H1 (cell line): ENCODE results near the gene SVOPL. TPM values are rescaled to one million over a fixed set of nuclear protein-coding genes. Genes with fewer than 3 reads are reported as not detected.
A peak's percentile ranks its signal among the peaks of the same experiment; 100 is the strongest.

Experiments
- CTCF ChIA-PET: fragments of 300-600 bp; sonication (Branson Sonifier 250); formaldehyde crosslinking; loops from one replicate; lab custom pipeline; 2021; ENCODE audit not compliant: partially characterized antibody; lab: Charles Lee
- POLR2A ChIA-PET: fragments of 300-600 bp; sonication (Branson Sonifier 250); formaldehyde crosslinking; loops from one replicate; lab custom pipeline; 2021; ENCODE audit warnings: inconsistent platforms; ENCODE audit not compliant: partially characterized antibody; lab: Charles Lee
- DNase-seq, 2 experiments: peaks; one replicate each; pipeline versions ENCODE4 v3.0.0 to v3.0.0-alpha.2; 2010 to 2022; ENCODE audit warnings: low spot score in 2 of 2, low read depth in 1 of 2, mixed read lengths in 1 of 2
- FAIRE-seq: peaks from 2 replicates; lab custom pipeline; 2011; peaks lifted over from hg19 to GRCh38; lab: Jason Lieb, UNC
- H2AFZ ChIP-seq: 2 replicates; pipeline ENCODE4 v1.8.1; 2012; ENCODE audit warnings: low read length, inconsistent platforms
- H2AK5ac ChIP-seq: 2 replicates; pipeline ENCODE4 v1.6.1; 2013; ENCODE audit warnings: low read depth, low read length
- H2BK120ac ChIP-seq: replicated peaks from 2 replicates; pipeline ENCODE3; 2013; ENCODE audit warnings: low read depth, low read length, inconsistent platforms
- H2BK12ac ChIP-seq: 2 replicates; pipeline ENCODE4 v1.6.1; 2013; ENCODE audit warnings: low read depth, low read length
- H2BK15ac ChIP-seq: 2 replicates; pipeline ENCODE4 v1.6.1; 2013; ENCODE audit warnings: low read length
- H2BK20ac ChIP-seq: 2 replicates; pipeline ENCODE4 v1.6.1; 2013; ENCODE audit warnings: low read length
- H2BK5ac ChIP-seq: 2 replicates; pipeline ENCODE4 v1.6.1; 2013; ENCODE audit warnings: low read depth, low read length
- H3K14ac ChIP-seq: 2 replicates; pipeline ENCODE4 v1.6.1; 2013; ENCODE audit warnings: inconsistent platforms; ENCODE audit not compliant: insufficient read length
- H3K18ac ChIP-seq: 2 replicates; pipeline ENCODE4 v1.6.1; 2013; ENCODE audit warnings: low read length; ENCODE audit errors: extremely low read depth
- H3K23ac ChIP-seq: 2 replicates; pipeline ENCODE4 v1.6.1; 2013; ENCODE audit warnings: inconsistent platforms; ENCODE audit not compliant: insufficient read length
- H3K23me2 ChIP-seq: 2 replicates; pipeline ENCODE4 v1.6.1; 2013; ENCODE audit warnings: low read depth, low read length
- H3K27ac ChIP-seq: 2 replicates; pipeline ENCODE4 v1.6.1; 2011; ENCODE audit warnings: low read depth, low read length, inconsistent platforms
- H3K27me3 ChIP-seq, 4 experiments: replicated peaks in 1 of 4; 1 replicate in 1 of 4; 2 replicates in 3 of 4; pipeline versions ENCODE4 v1.6.1 to v1.8.1; 2011 to 2013; ENCODE audit warnings: low read length in 3 of 4, mild to moderate bottlenecking in 3 of 4, inconsistent platforms in 2 of 4, mixed read lengths in 2 of 4, moderate library complexity in 1 of 4; ENCODE audit not compliant: control insufficient read depth in 3 of 4, insufficient read depth in 3 of 4; ENCODE audit errors: extremely low read depth in 1 of 4
- H3K36me3 ChIP-seq, 4 experiments: 2 replicates each; pipeline versions ENCODE4 v1.6.1 to v1.8.1; 2011 to 2013; ENCODE audit warnings: mild to moderate bottlenecking in 4 of 4, low read length in 3 of 4, moderate library complexity in 2 of 4, control low read depth in 1 of 4, inconsistent platforms in 1 of 4; ENCODE audit not compliant: insufficient read depth in 4 of 4, control insufficient read depth in 2 of 4
- H3K4ac ChIP-seq: replicated peaks from 2 replicates; pipeline ENCODE3; 2013; ENCODE audit warnings: low read length, low read depth, mixed read lengths, inconsistent platforms; ENCODE audit not compliant: insufficient read length
- H3K4me1 ChIP-seq, 4 experiments: replicated peaks in 1 of 4; 1 replicate in 1 of 4; 2 replicates in 3 of 4; pipeline versions ENCODE4 v1.6.1 to v1.8.1; 2011 to 2013; ENCODE audit warnings: low read length in 3 of 4, inconsistent platforms in 2 of 4, mixed read lengths in 1 of 4; ENCODE audit not compliant: insufficient read depth in 4 of 4, control insufficient read depth in 3 of 4
- H3K4me2 ChIP-seq, 2 experiments: 2 replicates each; pipeline versions ENCODE4 v1.6.1 to v1.8.1; 2011 to 2013; ENCODE audit warnings: low read depth in 2 of 2, low read length in 2 of 2, control low read depth in 1 of 2, inconsistent platforms in 1 of 2, mild to moderate bottlenecking in 1 of 2; ENCODE audit not compliant: insufficient read depth in 1 of 2
- H3K4me3 ChIP-seq, 4 experiments: fragments of 200-600, 300-600 bp in 1 of 4; sonication (generic), shearing (Covaris generic), sonication (Bioruptor Twin) in 1 of 4; 2 replicates each; pipeline versions ENCODE4 v1.5.1 to v1.8.1; 2011 to 2016; ENCODE audit warnings: low read length in 4 of 4, low read depth in 3 of 4, control low read depth in 2 of 4, inconsistent platforms in 2 of 4, mild to moderate bottlenecking in 2 of 4, mixed read lengths in 1 of 4, moderate library complexity in 1 of 4; ENCODE audit not compliant: insufficient read depth in 2 of 4; ENCODE audit errors: extremely low read depth in 1 of 4
- H3K56ac ChIP-seq: replicated peaks from 2 replicates; pipeline ENCODE3; 2013; ENCODE audit warnings: low read depth, mild to moderate bottlenecking, mixed read lengths, low read length, inconsistent platforms; ENCODE audit not compliant: insufficient read length
- H3K79me1 ChIP-seq: 2 replicates; pipeline ENCODE4 v1.6.1; 2013; ENCODE audit warnings: low read depth, low read length, control low read depth
- H3K79me2 ChIP-seq, 2 experiments: 2 replicates each; pipeline versions ENCODE4 v1.6.1 to v1.8.1; 2012 to 2013; ENCODE audit warnings: low read length in 2 of 2, mild to moderate bottlenecking in 2 of 2, inconsistent platforms in 1 of 2; ENCODE audit not compliant: insufficient read depth in 2 of 2, control insufficient read depth in 1 of 2
- H3K9ac ChIP-seq, 4 experiments: replicated peaks in 1 of 4; 1 replicate in 1 of 4; 2 replicates in 3 of 4; pipeline versions ENCODE4 v1.6.1 to v1.8.1; 2011 to 2013; ENCODE audit warnings: low read depth in 3 of 4, low read length in 3 of 4, control low read depth in 2 of 4, mild to moderate bottlenecking in 2 of 4, moderate library complexity in 2 of 4, inconsistent platforms in 1 of 4; ENCODE audit errors: extremely low read depth in 1 of 4
- H3K9me3 ChIP-seq, 2 experiments: 2 replicates each; pipeline versions ENCODE4 v1.6.1 to v1.8.1; 2012 to 2013; ENCODE audit warnings: mild to moderate bottlenecking in 2 of 2, moderate library complexity in 2 of 2, control low read depth in 1 of 2, inconsistent platforms in 1 of 2, low read depth in 1 of 2, low read length in 1 of 2, mixed read lengths in 1 of 2; ENCODE audit not compliant: insufficient read depth in 2 of 2
- H4K20me1 ChIP-seq, 2 experiments: replicated peaks in 1 of 2; 2 replicates each; pipeline versions ENCODE3 to v1.8.1; 2011 to 2013; ENCODE audit warnings: inconsistent platforms in 2 of 2, low read length in 2 of 2, mild to moderate bottlenecking in 1 of 2; ENCODE audit not compliant: insufficient read depth in 2 of 2, control insufficient read depth in 1 of 2
- H4K5ac ChIP-seq: 2 replicates; pipeline ENCODE4 v1.6.1; 2013; ENCODE audit warnings: low read length, low read depth, mixed read lengths, inconsistent platforms; ENCODE audit not compliant: insufficient read length
- H4K8ac ChIP-seq: 2 replicates; pipeline ENCODE4 v1.8.0; 2013; ENCODE audit warnings: mild to moderate bottlenecking, moderate library complexity, low read length, inconsistent platforms; ENCODE audit not compliant: insufficient read depth; ENCODE audit errors: extremely low read depth
- H4K91ac ChIP-seq: replicated peaks from 2 replicates; pipeline ENCODE3; 2013; ENCODE audit warnings: low read length, mixed read lengths, inconsistent platforms; ENCODE audit not compliant: insufficient read length
- CHD2 ChIP-seq: IDR thresholded peaks from 2 replicates; pipeline ENCODE4 v1.6.1; 2012; ENCODE audit warnings: low read length, improper control_type of control experiment
- HDAC6 ChIP-seq: IDR thresholded peaks from one replicate; pipeline ENCODE4 v1.7.1; 2012; ENCODE audit warnings: low read depth, mild to moderate bottlenecking, inconsistent platforms, low read length, moderate library complexity
- KDM4A ChIP-seq: IDR thresholded peaks from one replicate; pipeline ENCODE4 v1.7.1; 2012; ENCODE audit warnings: low read depth, mild to moderate bottlenecking, moderate library complexity, low read length, inconsistent platforms; ENCODE audit not compliant: severe bottlenecking
- KDM5A ChIP-seq: fragments of 200-600 bp; IDR thresholded peaks from 2 replicates; pipeline ENCODE4 v1.7.1; 2012; ENCODE audit warnings: mild to moderate bottlenecking, low read length, inconsistent platforms, mixed read lengths
- RAD21 ChIP-seq, 2 experiments: IDR thresholded peaks in 1 of 2; conservative IDR thresholded peaks in 1 of 2; 2 replicates each; pipeline ENCODE4 v1.6.1; 2011; ENCODE audit warnings: low read depth in 2 of 2, low read length in 2 of 2, improper control_type of control experiment in 1 of 2, inconsistent platforms in 1 of 2, mild to moderate bottlenecking in 1 of 2, moderate library complexity in 1 of 2
- RNF2 ChIP-seq: fragments of 200-900, 300-1000 bp; sonication (generic); IDR thresholded peaks from 2 replicates; pipeline ENCODE4 v1.7.1; 2016; ENCODE audit warnings: borderline replicate concordance, low read depth, mild to moderate bottlenecking, antibody characterized with exemption, low read length; ENCODE audit not compliant: poor library complexity, severe bottlenecking; ENCODE audit errors: missing control alignments
- TCF12 ChIP-seq: IDR thresholded peaks from 2 replicates; pipeline ENCODE4 v1.6.1; 2011; ENCODE audit warnings: low read depth, mild to moderate bottlenecking, low read length
- WGBS, 2 experiments: shearing (Covaris generic) in 1 of 2; methylation state at CpG; one replicate each; pipeline versions ENCODE4 v1.1.6 to v1.1.7; 2013 to 2015; ENCODE audit warnings: low lambda C conversion rate in 2 of 2, mixed read lengths in 2 of 2, inconsistent platforms in 1 of 2, low coverage in 1 of 2, missing lambda C conversion rate in 1 of 2; ENCODE audit not compliant: insufficient replicate concordance in 2 of 2, insufficient coverage in 1 of 2, insufficient read length in 1 of 2; ENCODE audit errors: extremely low coverage in 1 of 2, missing lambda C conversion rate in 1 of 2; 5-methylcytosine and 5-hydroxymethylcytosine counted together
- polyA plus RNA-seq, 7 experiments: library from polyadenylated mRNA; depleted of rRNA in 3 of 7; stranded (reverse) in 5 of 7; unstranded in 2 of 7; fragments of >200 nt in 5 of 7; fragments of 200-250 nt in 2 of 7; gene quantifications; 1 replicate in 5 of 7; 2 replicates in 1 of 7; 4 replicates in 1 of 7; pipeline versions ENCODE4 v1.2.1 to v1.2.3, GENCODE V29; 2011 to 2013; ENCODE audit warnings: missing spikeins in 2 of 7, mixed read lengths in 2 of 7
- total RNA-seq: library from RNA; stranded (reverse); fragmentation: NEBNext Ultra II Directional; extraction: Animal tissue kit (Norgen Biotek cat#: 25700); gene quantifications from 2 replicates; pipeline ENCODE4 v1.2.1, GENCODE V29; 2021
- TF ChIP-seq, protein P1 (sequence below), 3 experiments: IDR thresholded peaks; 1 replicate in 2 of 3; 2 replicates in 1 of 3; pipeline versions ENCODE4 v1.5.1 to v1.6.1; 2011; ENCODE audit warnings: low read length in 3 of 3, mild to moderate bottlenecking in 3 of 3, inconsistent platforms in 2 of 3, low read depth in 1 of 3, moderate library complexity in 1 of 3; ENCODE audit not compliant: insufficient read depth in 1 of 3; ENCODE audit errors: control extremely low read depth in 1 of 3
- TF ChIP-seq, protein P2 (sequence below): IDR thresholded peaks from 2 replicates; pipeline ENCODE4 v1.6.1; 2012; ENCODE audit warnings: low read length, inconsistent platforms

Gene SVOPL
- total and polyA plus RNA-seq, 2 of the 8 experiments (the other 6 are each of a cell fraction or from before 2014, with no cell fraction given) = 1.1 to 1.4 TPM

DNA sequence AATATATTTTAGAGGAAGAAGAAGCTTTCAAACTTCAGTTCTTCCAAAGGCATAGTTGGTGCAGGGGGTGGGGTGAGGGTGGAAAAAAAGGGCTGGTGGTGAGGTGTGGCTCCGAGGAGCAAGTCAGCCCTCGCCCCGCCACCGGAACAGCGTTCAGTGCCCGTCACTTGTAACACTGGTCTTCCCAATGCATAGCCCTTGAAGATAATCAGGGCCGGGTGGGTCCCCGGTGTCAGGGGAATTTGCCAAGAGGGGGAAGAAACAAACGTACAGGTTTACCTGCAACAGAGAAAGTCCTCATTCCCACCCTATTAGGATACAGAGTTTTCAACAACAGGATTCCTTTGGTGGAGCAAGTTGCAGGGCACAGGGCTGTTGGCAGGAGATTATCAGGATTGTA, 1.5 kb downstream of the SVOPL start:
- H3K56ac ChIP-seq = no peak overlapping the region
- no peak overlapping the region for H2BK5ac ChIP-seq
- no peaks in the 10 kb centered on the region for H3K9me3 ChIP-seq
- H3K79me2 ChIP-seq = no peaks in the 10 kb centered on the region
- H3K9ac ChIP-seq = no peak overlapping the region
- DNase-seq = no peak
- no peak overlapping the region for H2BK15ac ChIP-seq
- whole genome bisulfite sequencing, 2 experiments = 87% methylated on average over 9 of the region's 9 CpGs; no CpG with 5 or more reads in 1 of the 2 experiments
- no peak overlapping the region for H3K27ac ChIP-seq
- H3K18ac ChIP-seq = no peak overlapping the region
- H2BK20ac ChIP-seq = no peak overlapping the region
- H3K23ac ChIP-seq = no peak overlapping the region
- no peak overlapping the region for H2BK12ac ChIP-seq
- H3K4me1 ChIP-seq = 0 out of 7 replicates have a peak, but pooled peaks cover 0 to 3% (median 0%) of the 10 kb centered on the region in 4 experiments
- ChIA-PET CTCF (interaction anchor here (1.0 kb wide), 1 partner anchor 244 kb away, joined by 3 read pairs; no protein-coding TSS in a partner anchor), POLR2A (no interaction called here)
- H2AFZ ChIP-seq = 0 out of 2 replicates have a peak overlapping the region, but pooled peaks have one; percentile 51
- no peak overlapping the region for H2AK5ac ChIP-seq
- no peaks in the 10 kb centered on the region for H3K23me2 ChIP-seq
- H3K14ac ChIP-seq = no peak overlapping the region
- no peak overlapping the region for H2BK120ac ChIP-seq
- H3K79me1 ChIP-seq = no peaks in the 10 kb centered on the region
- no peak overlapping the region for H4K91ac ChIP-seq
- no peaks in the 10 kb centered on the region for H3K27me3 ChIP-seq
- H4K8ac ChIP-seq = no peak overlapping the region
- no peak overlapping the region for H3K4me2 ChIP-seq
- no peaks in the 10 kb centered on the region for H3K36me3 ChIP-seq
- H4K20me1 ChIP-seq = no peaks in the 10 kb centered on the region
- no peak overlapping the region for H4K5ac ChIP-seq
- no peak for FAIRE-seq
- H3K4me3 ChIP-seq = no peak overlapping the region
- H3K4ac ChIP-seq = no peak overlapping the region
- TF ChIP-seq TCF12 (no peak), HDAC6 (no peak), KDM4A (no peak), RNF2 (no peak), RAD21 (IDR thresholded peaks at IDR 0.05 in 1 of 2, conservative IDR thresholded peaks at IDR 0.05 in 1 of 2; ENCODE audit: low read depth in 2 of 2, low read length in 2 of 2) (no peak), KDM5A (no peak), CHD2 (no peak)
- TF ChIP-seq, protein P1, sequence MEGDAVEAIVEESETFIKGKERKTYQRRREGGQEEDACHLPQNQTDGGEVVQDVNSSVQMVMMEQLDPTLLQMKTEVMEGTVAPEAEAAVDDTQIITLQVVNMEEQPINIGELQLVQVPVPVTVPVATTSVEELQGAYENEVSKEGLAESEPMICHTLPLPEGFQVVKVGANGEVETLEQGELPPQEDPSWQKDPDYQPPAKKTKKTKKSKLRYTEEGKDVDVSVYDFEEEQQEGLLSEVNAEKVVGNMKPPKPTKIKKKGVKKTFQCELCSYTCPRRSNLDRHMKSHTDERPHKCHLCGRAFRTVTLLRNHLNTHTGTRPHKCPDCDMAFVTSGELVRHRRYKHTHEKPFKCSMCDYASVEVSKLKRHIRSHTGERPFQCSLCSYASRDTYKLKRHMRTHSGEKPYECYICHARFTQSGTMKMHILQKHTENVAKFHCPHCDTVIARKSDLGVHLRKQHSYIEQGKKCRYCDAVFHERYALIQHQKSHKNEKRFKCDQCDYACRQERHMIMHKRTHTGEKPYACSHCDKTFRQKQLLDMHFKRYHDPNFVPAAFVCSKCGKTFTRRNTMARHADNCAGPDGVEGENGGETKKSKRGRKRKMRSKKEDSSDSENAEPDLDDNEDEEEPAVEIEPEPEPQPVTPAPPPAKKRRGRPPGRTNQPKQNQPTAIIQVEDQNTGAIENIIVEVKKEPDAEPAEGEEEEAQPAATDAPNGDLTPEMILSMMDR (IDR thresholded peaks at IDR 0.05; ENCODE audit: control extremely low read depth in 1 of 3, insufficient read depth in 1 of 3, low read depth in 1 of 3, low read length in 3 of 3) = no peak
- TF ChIP-seq, protein P2, sequence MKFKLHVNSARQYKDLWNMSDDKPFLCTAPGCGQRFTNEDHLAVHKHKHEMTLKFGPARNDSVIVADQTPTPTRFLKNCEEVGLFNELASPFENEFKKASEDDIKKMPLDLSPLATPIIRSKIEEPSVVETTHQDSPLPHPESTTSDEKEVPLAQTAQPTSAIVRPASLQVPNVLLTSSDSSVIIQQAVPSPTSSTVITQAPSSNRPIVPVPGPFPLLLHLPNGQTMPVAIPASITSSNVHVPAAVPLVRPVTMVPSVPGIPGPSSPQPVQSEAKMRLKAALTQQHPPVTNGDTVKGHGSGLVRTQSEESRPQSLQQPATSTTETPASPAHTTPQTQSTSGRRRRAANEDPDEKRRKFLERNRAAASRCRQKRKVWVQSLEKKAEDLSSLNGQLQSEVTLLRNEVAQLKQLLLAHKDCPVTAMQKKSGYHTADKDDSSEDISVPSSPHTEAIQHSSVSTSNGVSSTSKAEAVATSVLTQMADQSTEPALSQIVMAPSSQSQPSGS = no peak
